Fibroblast of lung (primary cell): Measurements from ENCODE around the gene DNPEP. TPM values are rescaled to one million over a fixed set of nuclear protein-coding genes. Genes with fewer than 3 reads are reported as not detected.

Experiments
- DNase-seq, 2 donors: peaks; one replicate each; pipeline versions ENCODE4 v3.0.0 to v3.0.0-alpha.2; 2010; ENCODE audit warnings: low read depth in 2 of 2
- H2AFZ ChIP-seq: 2 replicates; pipeline ENCODE4 v1.5.1; 2012; ENCODE audit warnings: low read length, control low read depth, inconsistent platforms
- H3K27ac ChIP-seq: 2 replicates; pipeline ENCODE4 v1.5.1; 2011; ENCODE audit warnings: low read length, control low read depth; ENCODE audit not compliant: insufficient read depth
- H3K27me3 ChIP-seq: 2 replicates; pipeline ENCODE4 v1.5.1; 2011; ENCODE audit warnings: mild to moderate bottlenecking, low read length; ENCODE audit not compliant: control insufficient read depth, insufficient read depth
- H3K36me3 ChIP-seq: 2 replicates; pipeline ENCODE4 v1.5.1; 2011; ENCODE audit warnings: low read length; ENCODE audit not compliant: control insufficient read depth, insufficient read depth
- H3K4me1 ChIP-seq: 2 replicates; pipeline ENCODE4 v1.5.1; 2011; ENCODE audit warnings: low read length; ENCODE audit not compliant: control insufficient read depth, insufficient read depth; ENCODE audit errors: extremely low read depth
- H3K4me2 ChIP-seq: 2 replicates; pipeline ENCODE4 v1.5.1; 2011; ENCODE audit warnings: low read length, control low read depth; ENCODE audit not compliant: insufficient read depth; ENCODE audit errors: extremely low read depth
- H3K4me3 ChIP-seq, 4 experiments: fragments of 200-600 bp in 1 of 4; sonication (generic) in 1 of 4; replicated peaks in 1 of 4; 2 replicates each; pipeline ENCODE4 v1.5.1; 2011 to 2016; ENCODE audit warnings: low read length in 4 of 4, low read depth in 3 of 4, mild to moderate bottlenecking in 3 of 4, control low read depth in 2 of 4, inconsistent platforms in 1 of 4, mixed read lengths in 1 of 4; ENCODE audit not compliant: insufficient read depth in 1 of 4; ENCODE audit errors: control extremely low read depth in 1 of 4
- H3K79me2 ChIP-seq: 2 replicates; pipeline ENCODE4 v1.5.1; 2012; ENCODE audit warnings: mild to moderate bottlenecking, low read length, inconsistent platforms; ENCODE audit not compliant: control insufficient read depth, insufficient read depth
- H3K9ac ChIP-seq: 2 replicates; pipeline ENCODE4 v1.5.1; 2011; ENCODE audit warnings: mild to moderate bottlenecking, low read length, control low read depth; ENCODE audit not compliant: insufficient read depth
- H3K9me3 ChIP-seq: 2 replicates; pipeline ENCODE4 v1.5.1; 2012; ENCODE audit warnings: low read depth, low read length; ENCODE audit not compliant: control insufficient read depth, insufficient read depth
- H4K20me1 ChIP-seq: 2 replicates; pipeline ENCODE4 v1.5.1; 2011; ENCODE audit warnings: low read length; ENCODE audit not compliant: control insufficient read depth, insufficient read depth; ENCODE audit errors: extremely low read depth
- EZH2 ChIP-seq: IDR thresholded peaks from 2 replicates; pipeline ENCODE4 v1.5.1; 2012; ENCODE audit warnings: low read length, control low read depth, mild to moderate bottlenecking; ENCODE audit errors: missing control alignments
- polyA plus RNA-seq, 2 donors: library from polyadenylated mRNA; depleted of rRNA in 1 of 2; stranded (reverse) in 1 of 2; unstranded in 1 of 2; fragments of >200 nt; gene quantifications; 2 replicates each; pipeline ENCODE4 v1.2.1, GENCODE V29; 2011 to 2012; ENCODE audit warnings: missing spikeins in 1 of 2
- total RNA-seq: library from RNA; depleted of rRNA; stranded (reverse); fragments of >200 nt; gene quantifications from 2 replicates; pipeline ENCODE4 v1.2.1, GENCODE V29; 2014
- TF ChIP-seq, protein P1 (sequence below), 2 donors: IDR thresholded peaks in 1 of 2; conservative IDR thresholded peaks in 1 of 2; 1 replicate in 1 of 2; 2 replicates in 1 of 2; pipeline ENCODE4 v1.5.1; 2011 to 2012; ENCODE audit warnings: low read length in 2 of 2, control low read depth in 1 of 2, inconsistent platforms in 1 of 2, low read depth in 1 of 2, mild to moderate bottlenecking in 1 of 2

DNPEP gene
- total and polyA plus RNA-seq, 2 donors (not counting 1 experiment from before 2014, with no cell fraction given), result 38.2 to 72.5 TPM

GRCh38 chr2:219435701-219436100 is 48.0 kb upstream of the DNPEP start:
- no peak for TF ChIP-seq EZH2
- TF ChIP-seq, protein P1, sequence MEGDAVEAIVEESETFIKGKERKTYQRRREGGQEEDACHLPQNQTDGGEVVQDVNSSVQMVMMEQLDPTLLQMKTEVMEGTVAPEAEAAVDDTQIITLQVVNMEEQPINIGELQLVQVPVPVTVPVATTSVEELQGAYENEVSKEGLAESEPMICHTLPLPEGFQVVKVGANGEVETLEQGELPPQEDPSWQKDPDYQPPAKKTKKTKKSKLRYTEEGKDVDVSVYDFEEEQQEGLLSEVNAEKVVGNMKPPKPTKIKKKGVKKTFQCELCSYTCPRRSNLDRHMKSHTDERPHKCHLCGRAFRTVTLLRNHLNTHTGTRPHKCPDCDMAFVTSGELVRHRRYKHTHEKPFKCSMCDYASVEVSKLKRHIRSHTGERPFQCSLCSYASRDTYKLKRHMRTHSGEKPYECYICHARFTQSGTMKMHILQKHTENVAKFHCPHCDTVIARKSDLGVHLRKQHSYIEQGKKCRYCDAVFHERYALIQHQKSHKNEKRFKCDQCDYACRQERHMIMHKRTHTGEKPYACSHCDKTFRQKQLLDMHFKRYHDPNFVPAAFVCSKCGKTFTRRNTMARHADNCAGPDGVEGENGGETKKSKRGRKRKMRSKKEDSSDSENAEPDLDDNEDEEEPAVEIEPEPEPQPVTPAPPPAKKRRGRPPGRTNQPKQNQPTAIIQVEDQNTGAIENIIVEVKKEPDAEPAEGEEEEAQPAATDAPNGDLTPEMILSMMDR (conservative IDR thresholded peaks at IDR 0.05 in 1 of 2, IDR thresholded peaks at IDR 0.05 in 1 of 2; ENCODE audit: low read depth in 1 of 2, low read length in 2 of 2), result no peak
- no peak overlapping the region for H3K27ac ChIP-seq
- no peak overlapping the region for H3K9ac ChIP-seq
- no peaks in the 10 kb centered on the region for H3K79me2 ChIP-seq
- no peaks in the 10 kb centered on the region for H3K36me3 ChIP-seq
- no peak overlapping the region for H2AFZ ChIP-seq
- H3K4me3 ChIP-seq, result no peak overlapping the region
- DNase-seq, result no peak
- no peaks in the 10 kb centered on the region for H3K4me1 ChIP-seq
- peaks cover 11% of the 10 kb centered on the region for H3K27me3 ChIP-seq
- H3K4me2 ChIP-seq, result no peak overlapping the region
- no peaks in the 10 kb centered on the region for H3K9me3 ChIP-seq
- no peaks in the 10 kb centered on the region for H4K20me1 ChIP-seq

DNA sequence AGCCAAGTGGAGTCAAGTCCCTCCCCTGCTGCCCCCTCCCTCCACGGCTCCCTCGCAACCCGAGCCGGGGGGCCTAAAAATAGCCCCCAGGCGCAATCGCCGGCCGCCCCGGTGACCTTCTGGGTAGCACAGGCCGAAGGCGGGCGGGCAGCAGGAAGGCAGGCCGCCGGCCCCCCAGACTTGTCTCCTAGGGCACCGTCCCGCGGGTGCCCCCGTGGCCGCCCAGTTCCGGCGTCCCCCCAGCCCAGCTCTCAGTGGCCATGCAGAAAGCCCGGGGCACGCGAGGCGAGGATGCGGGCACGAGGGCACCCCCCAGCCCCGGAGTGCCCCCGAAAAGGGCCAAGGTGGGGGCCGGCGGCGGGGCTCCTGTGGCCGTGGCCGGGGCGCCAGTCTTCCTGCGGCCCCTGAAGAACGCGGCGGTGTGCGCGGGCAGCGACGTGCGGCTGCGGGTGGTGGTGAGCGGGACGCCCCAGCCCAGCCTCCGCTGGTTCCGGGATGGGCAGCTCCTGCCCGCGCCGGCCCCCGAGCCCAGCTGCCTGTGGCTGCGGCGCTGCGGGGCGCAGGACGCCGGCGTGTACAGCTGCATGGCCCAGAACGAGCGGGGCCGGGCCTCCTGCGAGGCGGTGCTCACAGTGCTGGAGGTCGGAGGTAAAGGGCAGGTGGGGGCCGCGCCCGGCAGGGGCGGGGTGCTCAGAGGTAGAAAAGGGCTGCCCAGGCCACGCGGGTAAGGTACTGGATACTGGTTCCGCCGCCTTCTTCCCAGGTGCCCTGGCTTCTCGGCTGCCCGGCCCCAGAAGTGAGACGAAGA is 47.2 kb upstream of the DNPEP start, which contains the start of gene SPEG:
SPEG (plus strand) TSS at position 126 of the 808 bp plus-strand sequence; CDS start at position 261, 135 bp downstream.
- H3K4me2 ChIP-seq, result no peak within 1 kb of the TSS
- no peaks in the 10 kb centered on the region for H3K79me2 ChIP-seq
- H2AFZ ChIP-seq, result no peak within 1 kb of the TSS
- no peaks in the 10 kb centered on the region for H3K9me3 ChIP-seq
- H3K27me3 ChIP-seq, result peaks cover 10% of the 10 kb centered on the region
- H3K4me3 ChIP-seq, result no peak within 1 kb of the TSS
- peak in 1 of 2 donors; percentile 23 for DNase-seq
- H3K4me1 ChIP-seq, result no peaks in the 10 kb centered on the region
- no peak for TF ChIP-seq EZH2
- TF ChIP-seq, protein P1 (conservative IDR thresholded peaks at IDR 0.05 in 1 of 2, IDR thresholded peaks at IDR 0.05 in 1 of 2; ENCODE audit: low read depth in 1 of 2, low read length in 2 of 2), result no peak
- H3K27ac ChIP-seq, result no peak within 1 kb of the TSS
- H3K9ac ChIP-seq, result no peak within 1 kb of the TSS
- H3K36me3 ChIP-seq, result no peaks in the 10 kb centered on the region
- no peaks in the 10 kb centered on the region for H4K20me1 ChIP-seq

GRCh38 chr2:219434468-219434717 is 46.7 kb upstream of the DNPEP start:
- H3K27ac ChIP-seq, result no peak overlapping the region
- H3K4me2 ChIP-seq, result no peak overlapping the region

More at GRCh38 chr2:219434468-219434717, 46.7 kb upstream of the DNPEP start:
- Histone ChIP-seq H3K4me3 (no peak overlapping the region), H3K79me2 (no peaks in the 10 kb centered on the region), H3K36me3 (no peaks in the 10 kb centered on the region), H3K4me1 (no peaks in the 10 kb centered on the region), H3K27me3 (peaks cover 8% of the 10 kb centered on the region), H4K20me1 (no peaks in the 10 kb centered on the region), H3K9me3 (no peaks in the 10 kb centered on the region), H3K9ac (no peak overlapping the region), H2AFZ (no peak overlapping the region)
- TF ChIP-seq EZH2, result no peak
- TF ChIP-seq, protein P1 (conservative IDR thresholded peaks at IDR 0.05 in 1 of 2, IDR thresholded peaks at IDR 0.05 in 1 of 2; ENCODE audit: low read depth in 1 of 2, low read length in 2 of 2), result no peak
- no peak for DNase-seq
